CD1c-positive myeloid dendritic cell (primary cell): ENCODE results near the gene FXYD4.
"Not testable (repeated sequence)": the region's sequence is repeated elsewhere in the genome, so short reads cannot be mapped to it uniquely, and the experiment has no call there.

Experiments
- DNase-seq: peaks from one replicate; pipeline ENCODE4 v3.0.0-alpha.2; 2016; ENCODE audit errors: extremely low spot score

The FXYD4 gene

GRCh38 chr10:43419997-43420368 lies 48.5 kb downstream of the FXYD4 start:
- no peak for DNase-seq

GRCh38 chr10:43420369-43421200 lies 49.1 kb downstream of the FXYD4 start:
- DNase-seq = peak; percentile 95

- no peak for DNase-seq
These were observed 49.7 kb downstream of the FXYD4 start for GRCh38 chr10:43421201-43421507.

- DNase-seq = no peak
These were observed 50.1 kb downstream of the FXYD4 start for GRCh38 chr10:43421519-43421918.

- not testable (repeated sequence) for DNase-seq
These were observed 50.5 kb downstream of the FXYD4 start for GRCh38 chr10:43421944-43422343.

GRCh38 chr10:43424416-43424815 lies 53.0 kb downstream of the FXYD4 start:
- no peak for DNase-seq
